Natural killer cell (primary cell): ENCODE data around the gene CCDC126. TPM values are rescaled to one million over a fixed set of nuclear protein-coding genes. Genes with fewer than 3 reads are reported as not detected.

ENCODE experiments used
- ATAC-seq, 3 donors: fragments of 150-1000 bp in 2 of 3; fragments of 200-7000 bp in 1 of 3; cut with Tn5 transposase; 1 replicate in 1 of 3; 2 replicates in 2 of 3; pipeline ENCODE4 v1.10.0; 2021; ENCODE audit warnings: mild to moderate bottlenecking in 2 of 3, moderate library complexity in 2 of 3
- DNase-seq, 2 donors: peaks; one replicate each; pipeline versions ENCODE4 v3.0.0 to v3.0.0-alpha.2; 2013 to 2021; ENCODE audit warnings: mixed read lengths in 1 of 2
- H3K27ac ChIP-seq: one replicate; pipeline ENCODE4 v1.5.1; 2013; ENCODE audit warnings: mild to moderate bottlenecking, low read length
- H3K27me3 ChIP-seq: one replicate; pipeline ENCODE4 v1.6.1; 2013; ENCODE audit warnings: low read length; ENCODE audit not compliant: control insufficient read depth, insufficient read depth
- H3K36me3 ChIP-seq: one replicate; pipeline ENCODE4 v1.6.1; 2013; ENCODE audit warnings: low read length; ENCODE audit not compliant: control insufficient read depth, insufficient read depth
- H3K4me1 ChIP-seq: one replicate; pipeline ENCODE4 v1.6.1; 2013; ENCODE audit warnings: low read length; ENCODE audit not compliant: control insufficient read depth, insufficient read depth
- H3K4me3 ChIP-seq: one replicate; pipeline ENCODE4 v1.5.1; 2013; ENCODE audit warnings: low read length
- H3K9me3 ChIP-seq: one replicate; pipeline ENCODE4 v1.6.1; 2013; ENCODE audit warnings: low read length; ENCODE audit not compliant: control insufficient read depth, insufficient read depth
- H3K27ac Mint-ChIP-seq, 2 donors: one replicate each; pipeline ENCODE4 v1.8.0; 2022; ENCODE audit warnings: mild to moderate bottlenecking in 2 of 2, mixed read lengths in 2 of 2, moderate library complexity in 1 of 2
- H3K27me3 Mint-ChIP-seq, 2 donors: one replicate each; pipeline ENCODE4 v1.8.0; 2022; ENCODE audit warnings: low read depth in 2 of 2, mixed read lengths in 2 of 2
- H3K36me3 Mint-ChIP-seq: one replicate; pipeline ENCODE4 v1.8.0; 2022; ENCODE audit warnings: mixed read lengths
- H3K4me1 Mint-ChIP-seq, 2 donors: one replicate each; pipeline ENCODE4 v1.8.0; 2022; ENCODE audit warnings: mixed read lengths in 2 of 2
- H3K4me3 Mint-ChIP-seq: one replicate; pipeline ENCODE4 v1.8.0; 2022; ENCODE audit warnings: mild to moderate bottlenecking, moderate library complexity, mixed read lengths
- H3K9me3 Mint-ChIP-seq, 2 donors: one replicate each; pipeline ENCODE4 v1.8.0; 2022; ENCODE audit warnings: mixed read lengths in 2 of 2
- CTCF ChIP-seq: fragments of 200-600 bp; IDR thresholded peaks from one replicate; pipeline ENCODE4 v1.8.0; 2022; ENCODE audit warnings: antibody characterized with exemption
- WGBS: methylation state at CpG from one replicate; pipeline ENCODE4 v1.1.7; 2013; ENCODE audit warnings: missing lambda C conversion rate; ENCODE audit not compliant: insufficient coverage; 5-methylcytosine and 5-hydroxymethylcytosine counted together
- intact Hi-C: fragments of 100-400 bp; cut with micrococcal nuclease; formaldehyde crosslinking; loops from one replicate; pipeline ENCODE4 v1.14.2; 2022
- total RNA-seq, 4 donors: library from RNA; stranded (reverse); fragments of 120-200 nt in 1 of 4; gene quantifications; one replicate each; pipeline versions ENCODE4 v1.2.3 to v1.2.4, GENCODE V29; 2013 to 2022

Gene CCDC126
- total RNA-seq, 3 donors from 2014 or later (not counting 1 experiment from before 2014, with no cell fraction given) = 13.4 to 19.0 (median 16.9) TPM

GRCh38 chr7:23687011-23687410, 89.8 kb downstream of the CCDC126 start:
- Histone ChIP-seq H3K36me3 (peaks cover 4% of the 10 kb centered on the region), H3K27ac (no peak overlapping the region), H3K27me3 (no peaks in the 10 kb centered on the region), H3K4me3 (no peak overlapping the region), H3K4me1 (no peaks in the 10 kb centered on the region), H3K9me3 (no peaks in the 10 kb centered on the region)
- intact Hi-C loops = no loop called here
- no peaks in the 10 kb centered on the region for H3K4me1 Mint-ChIP-seq
- DNase-seq (no peak), ATAC-seq (no peak)
- no peaks in the 10 kb centered on the region for H3K9me3 Mint-ChIP-seq
- H3K36me3 Mint-ChIP-seq = no peaks in the 10 kb centered on the region
- no peaks in the 10 kb centered on the region for H3K27me3 Mint-ChIP-seq
- H3K27ac Mint-ChIP-seq = no peak overlapping the region
- H3K4me3 Mint-ChIP-seq = no peak overlapping the region
- 94% methylated on average over 2 of the region's 2 CpGs for WGBS
- no peak for TF ChIP-seq CTCF

- H3K4me3 Mint-ChIP-seq = no peak overlapping the region
- Histone ChIP-seq H3K4me3 (no peak overlapping the region), H3K4me1 (no peaks in the 10 kb centered on the region), H3K27ac (no peak overlapping the region), H3K9me3 (no peaks in the 10 kb centered on the region), H3K27me3 (no peaks in the 10 kb centered on the region), H3K36me3 (peaks cover 4% of the 10 kb centered on the region)
- ATAC-seq = no peak
- peaks cover 6% of the 10 kb centered on the region for H3K36me3 Mint-ChIP-seq
- intact Hi-C loops = no loop called here
- no peaks in the 10 kb centered on the region for H3K4me1 Mint-ChIP-seq
- no peak for DNase-seq
- no peaks in the 10 kb centered on the region for H3K27me3 Mint-ChIP-seq
- no peak overlapping the region for H3K27ac Mint-ChIP-seq
- WGBS = 93% methylated on average over 2 of the region's 4 CpGs
- TF ChIP-seq CTCF = no peak
- no peaks in the 10 kb centered on the region for H3K9me3 Mint-ChIP-seq
These were observed 92.0 kb downstream of the CCDC126 start for GRCh38 chr7:23689165-23689564.

- no peak for ATAC-seq
- H3K36me3 ChIP-seq = peaks cover 6% of the 10 kb centered on the region
- intact Hi-C loops = loop anchor here (10.0 kb wide), 1 partner anchor 893 kb away; no protein-coding TSS in a partner anchor
- H3K4me3 Mint-ChIP-seq = no peak overlapping the region
- WGBS = 96% methylated on average over 3 of the region's 4 CpGs
- DNase-seq = no peak
- H3K27ac ChIP-seq = no peak overlapping the region
- no peak overlapping the region for H3K4me3 ChIP-seq
- no peaks in the 10 kb centered on the region for H3K4me1 ChIP-seq
- TF ChIP-seq CTCF = no peak
- H3K36me3 Mint-ChIP-seq = peaks cover 6% of the 10 kb centered on the region
- H3K4me1 Mint-ChIP-seq = no peaks in the 10 kb centered on the region
- H3K27ac Mint-ChIP-seq = no peak overlapping the region
- no peaks in the 10 kb centered on the region for H3K27me3 Mint-ChIP-seq
- no peaks in the 10 kb centered on the region for H3K9me3 Mint-ChIP-seq
- H3K9me3 ChIP-seq = no peaks in the 10 kb centered on the region
- H3K27me3 ChIP-seq = no peaks in the 10 kb centered on the region
These were observed 94.1 kb downstream of the CCDC126 start for GRCh38 chr7:23691320-23691719.

GRCh38 chr7:23693224-23693623, 96.0 kb downstream of the CCDC126 start:
- intact Hi-C loops = loop anchor here (10.0 kb wide), 1 partner anchor 892 kb away; no protein-coding TSS in a partner anchor
- no peak overlapping the region for H3K27ac Mint-ChIP-seq

More at GRCh38 chr7:23693224-23693623, 96.0 kb downstream of the CCDC126 start:
- Mint-ChIP-seq H3K4me3 (no peak overlapping the region), H3K9me3 (no peaks in the 10 kb centered on the region), H3K4me1 (peaks cover 7 to 9% of the 10 kb centered on the region in 2 donors), H3K36me3 (peaks cover 6% of the 10 kb centered on the region), H3K27me3 (no peaks in the 10 kb centered on the region)
- Histone ChIP-seq H3K27me3 (no peaks in the 10 kb centered on the region), H3K9me3 (no peaks in the 10 kb centered on the region), H3K27ac (no peak overlapping the region), H3K4me1 (no peaks in the 10 kb centered on the region), H3K36me3 (peaks cover 6% of the 10 kb centered on the region), H3K4me3 (no peak overlapping the region)
- no peak for TF ChIP-seq CTCF
- DNase-seq = no peak
- ATAC-seq = no peak
